K562 (cell line): ENCODE measurements around the gene CAMSAP2. TPM values are rescaled to one million over a fixed set of nuclear protein-coding genes. Genes with fewer than 3 reads are reported as not detected.

Source experiments
- BRF1 ChIP-seq: IDR thresholded peaks from 3 replicates; pipeline ENCODE4 v1.6.1; 2011; ENCODE audit warnings: borderline replicate concordance, mild to moderate bottlenecking; ENCODE audit not compliant: insufficient read length; ENCODE audit errors: extremely low read depth
- E4F1 ChIP-seq: fragments of 250-450 bp; sonication (Bioruptor Pico); IDR thresholded peaks from 2 replicates; pipeline ENCODE4 v1.5.0; 2021; ENCODE audit warnings: mild to moderate bottlenecking, borderline replicate concordance
- ELF4 ChIP-seq: fragments of 450-650 bp; formaldehyde crosslinking; IDR thresholded peaks from 2 replicates; pipeline ENCODE4 v1.4.0; 2022; ENCODE audit warnings: missing genetic modification characterization
- EP300 ChIP-seq: IDR thresholded peaks from 2 replicates; pipeline ENCODE4 v1.6.1; 2012; ENCODE audit warnings: low read length, improper control_type of control experiment
- MCM5 ChIP-seq: fragments of 450-650 bp; IDR thresholded peaks from 2 replicates; pipeline ENCODE4 v1.6.1; 2016; ENCODE audit warnings: low read depth
- NCOR1 ChIP-seq: fragments of 450-650 bp; IDR thresholded peaks from 2 replicates; pipeline ENCODE4 v1.6.1; 2016; ENCODE audit warnings: mild to moderate bottlenecking, moderate library complexity
- NONO ChIP-seq, 2 experiments: fragments of 200-400 bp in 1 of 2; fragments of 450-650 bp in 1 of 2; formaldehyde crosslinking in 1 of 2; IDR thresholded peaks; 2 replicates each; pipeline ENCODE4 v1.6.1; 2017; ENCODE audit warnings: low read depth in 2 of 2, mild to moderate bottlenecking in 2 of 2, moderate library complexity in 2 of 2, low read length in 1 of 2
- SREBF1 ChIP-seq: fragments of 150-350 bp; IDR thresholded peaks from 2 replicates; pipeline ENCODE4 v1.6.1; 2014; ENCODE audit warnings: antibody characterized with exemption, low read depth, low read length, borderline replicate concordance
- SRF ChIP-seq, 2 experiments: fragments of 250-450, 450-650 bp in 1 of 2; sonication (Bioruptor Pico) in 1 of 2; sonication (generic) in 1 of 2; formaldehyde crosslinking; IDR thresholded peaks; 2 replicates each; pipeline versions ENCODE4 v1.5.0 to v1.5.1; 2020 to 2022; ENCODE audit warnings: mild to moderate bottlenecking in 1 of 2, missing genetic modification reagents in 1 of 2
- TAF1 ChIP-seq: IDR thresholded peaks from 2 replicates; pipeline ENCODE4 v1.6.1; 2011; ENCODE audit warnings: mild to moderate bottlenecking, low read length, moderate library complexity; ENCODE audit not compliant: insufficient read depth, control insufficient read depth, severe bottlenecking; ENCODE audit errors: extremely low read depth
- U2AF1 ChIP-seq: fragments of 200-400 bp; formaldehyde crosslinking; optimal IDR thresholded peaks from 2 replicates; pipeline ENCODE3; 2017; ENCODE audit warnings: mild to moderate bottlenecking, low read depth, low read length, moderate library complexity
- ZNF253 ChIP-seq: fragments of 250-450 bp; sonication (Bioruptor Pico); conservative IDR thresholded peaks from 2 replicates; pipeline ENCODE4 v1.6.1; 2021; ENCODE audit warnings: mild to moderate bottlenecking
- ZNF707 ChIP-seq: fragments of 250-450 bp; sonication (Bioruptor Pico); conservative IDR thresholded peaks from 2 replicates; pipeline ENCODE4 v1.8.0; 2022; ENCODE audit warnings: inconsistent platforms, mild to moderate bottlenecking, moderate library complexity
- ZNF766 ChIP-seq: fragments of 200-800 bp; sonication (Bioruptor generic); conservative IDR thresholded peaks from 2 replicates; pipeline ENCODE4 v1.6.1; 2016; ENCODE audit warnings: missing genetic modification characterization, missing compliant biosample characterization
- polyA plus RNA-seq, 8 experiments: library from polyadenylated mRNA; depleted of rRNA in 4 of 8; stranded (reverse) in 5 of 8; unstranded in 3 of 8; fragments of >200 nt; fragmentation: Nextera tagmentation in 2 of 8; fragmentation: Illumina TruSeq in 1 of 8; extraction: Ambion mirVana in 2 of 8; extraction: Trizol in 1 of 8; gene quantifications; 2 replicates each; pipeline versions ENCODE4 v1.2.1 to v1.2.3, GENCODE V29; 2011 to 2014; ENCODE audit warnings: inconsistent platforms in 1 of 8, missing spikeins in 1 of 8
- total RNA-seq, 7 experiments: library from RNA; depleted of rRNA in 6 of 7; stranded (reverse); fragments of >200 nt in 6 of 7; fragmentation: Illumina TruSeq in 2 of 7; extraction: Trizol in 2 of 7; gene quantifications; 2 replicates each; pipeline versions ENCODE4 v1.2.1 to v1.2.3, GENCODE V29; 2011 to 2021; ENCODE audit warnings: low replicate concordance in 1 of 7
- TF ChIP-seq, protein P1 (sequence below), 2 experiments: fragments of 450-650 bp in 1 of 2; IDR thresholded peaks; 2 replicates each; pipeline ENCODE4 v1.6.1; 2011 to 2017; ENCODE audit warnings: low read depth in 2 of 2, antibody characterized with exemption in 1 of 2, borderline replicate concordance in 1 of 2, low read length in 1 of 2, mild to moderate bottlenecking in 1 of 2, mixed read lengths in 1 of 2; ENCODE audit not compliant: control insufficient read depth in 1 of 2
- TF ChIP-seq, protein P2 (sequence below): fragments of 450-650 bp; formaldehyde crosslinking; IDR thresholded peaks from 2 replicates; pipeline ENCODE4 v1.4.0; 2022; ENCODE audit warnings: missing genetic modification characterization
- TF ChIP-seq, protein P3 (sequence below): sonication (generic); formaldehyde crosslinking; IDR thresholded peaks from 2 replicates; pipeline ENCODE4 v1.8.0; 2022; ENCODE audit warnings: mild to moderate bottlenecking, missing genetic modification reagents

Gene CAMSAP2
- total and polyA plus RNA-seq, 9 of the 15 experiments (the other 6 are each of a cell fraction or from before 2014, with no cell fraction given) = 1.4 to 7.5 (median 2.7) TPM

GRCh38 chr1:200708769-200709168, 29.9 kb upstream of the CAMSAP2 start (continued):
- TF ChIP-seq, protein P1, sequence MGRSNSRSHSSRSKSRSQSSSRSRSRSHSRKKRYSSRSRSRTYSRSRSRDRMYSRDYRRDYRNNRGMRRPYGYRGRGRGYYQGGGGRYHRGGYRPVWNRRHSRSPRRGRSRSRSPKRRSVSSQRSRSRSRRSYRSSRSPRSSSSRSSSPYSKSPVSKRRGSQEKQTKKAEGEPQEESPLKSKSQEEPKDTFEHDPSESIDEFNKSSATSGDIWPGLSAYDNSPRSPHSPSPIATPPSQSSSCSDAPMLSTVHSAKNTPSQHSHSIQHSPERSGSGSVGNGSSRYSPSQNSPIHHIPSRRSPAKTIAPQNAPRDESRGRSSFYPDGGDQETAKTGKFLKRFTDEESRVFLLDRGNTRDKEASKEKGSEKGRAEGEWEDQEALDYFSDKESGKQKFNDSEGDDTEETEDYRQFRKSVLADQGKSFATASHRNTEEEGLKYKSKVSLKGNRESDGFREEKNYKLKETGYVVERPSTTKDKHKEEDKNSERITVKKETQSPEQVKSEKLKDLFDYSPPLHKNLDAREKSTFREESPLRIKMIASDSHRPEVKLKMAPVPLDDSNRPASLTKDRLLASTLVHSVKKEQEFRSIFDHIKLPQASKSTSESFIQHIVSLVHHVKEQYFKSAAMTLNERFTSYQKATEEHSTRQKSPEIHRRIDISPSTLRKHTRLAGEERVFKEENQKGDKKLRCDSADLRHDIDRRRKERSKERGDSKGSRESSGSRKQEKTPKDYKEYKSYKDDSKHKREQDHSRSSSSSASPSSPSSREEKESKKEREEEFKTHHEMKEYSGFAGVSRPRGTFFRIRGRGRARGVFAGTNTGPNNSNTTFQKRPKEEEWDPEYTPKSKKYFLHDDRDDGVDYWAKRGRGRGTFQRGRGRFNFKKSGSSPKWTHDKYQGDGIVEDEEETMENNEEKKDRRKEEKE (IDR thresholded peaks at IDR 0.05; ENCODE audit: borderline replicate concordance in 1 of 2, control insufficient read depth in 1 of 2, low read depth in 2 of 2, low read length in 1 of 2) = no peak
- TF ChIP-seq TAF1 (no peak), E4F1 (CRISPR knock-in tag) (no peak), ZNF707 (CRISPR knock-in tag) (no peak), U2AF1 (no peak), MCM5 (no peak), NCOR1 (peak; percentile 53; the same call in 1 of the 2 replicates), ZNF766 (CRISPR knock-in tag) (no peak), ELF4 (no peak), BRF1 (no peak), SRF (CRISPR knock-in tag; IDR thresholded peaks at IDR 0.05) (no peak), NONO (IDR thresholded peaks at IDR 0.05; ENCODE audit: low read depth in 2 of 2, low read length in 1 of 2) (no peak), SREBF1 (no peak), EP300 (peak; percentile 62; the same call in 1 of the 2 replicates), ZNF253 (CRISPR knock-in tag) (no peak)
- TF ChIP-seq, protein P2, sequence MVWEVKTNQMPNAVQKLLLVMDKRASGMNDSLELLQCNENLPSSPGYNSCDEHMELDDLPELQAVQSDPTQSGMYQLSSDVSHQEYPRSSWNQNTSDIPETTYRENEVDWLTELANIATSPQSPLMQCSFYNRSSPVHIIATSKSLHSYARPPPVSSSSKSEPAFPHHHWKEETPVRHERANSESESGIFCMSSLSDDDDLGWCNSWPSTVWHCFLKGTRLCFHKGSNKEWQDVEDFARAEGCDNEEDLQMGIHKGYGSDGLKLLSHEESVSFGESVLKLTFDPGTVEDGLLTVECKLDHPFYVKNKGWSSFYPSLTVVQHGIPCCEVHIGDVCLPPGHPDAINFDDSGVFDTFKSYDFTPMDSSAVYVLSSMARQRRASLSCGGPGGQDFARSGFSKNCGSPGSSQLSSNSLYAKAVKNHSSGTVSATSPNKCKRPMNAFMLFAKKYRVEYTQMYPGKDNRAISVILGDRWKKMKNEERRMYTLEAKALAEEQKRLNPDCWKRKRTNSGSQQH = no peak
- TF ChIP-seq, protein P3, sequence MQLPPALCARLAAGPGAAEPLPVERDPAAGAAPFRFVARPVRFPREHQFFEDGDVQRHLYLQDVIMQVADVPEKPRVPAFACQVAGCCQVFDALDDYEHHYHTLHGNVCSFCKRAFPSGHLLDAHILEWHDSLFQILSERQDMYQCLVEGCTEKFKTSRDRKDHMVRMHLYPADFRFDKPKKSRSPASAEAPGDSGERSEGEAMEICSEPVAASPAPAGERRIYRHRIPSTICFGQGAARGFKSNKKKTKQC (CRISPR knock-in tag) = no peak
